Suprapubic skin (tissue), 4 donors: ENCODE results near the gene EPB41L1. TPM values are rescaled to one million over a fixed set of nuclear protein-coding genes. Genes with fewer than 3 reads are reported as not detected.

Source experiments
- DNase-seq, 2 donors: peaks; one replicate each; pipeline ENCODE4 v3.0.0-alpha.2; 2019; ENCODE audit warnings: low spot score in 2 of 2
- H3K27ac ChIP-seq: fragments of 200-600 bp; sonication (generic); one replicate; pipeline ENCODE4 v1.5.1; 2019
- H3K27me3 ChIP-seq: fragments of 200-600 bp; sonication (generic); one replicate; pipeline ENCODE4 v1.5.1; 2019
- H3K36me3 ChIP-seq: fragments of 200-600 bp; sonication (generic); one replicate; pipeline ENCODE4 v1.5.1; 2019
- H3K4me1 ChIP-seq: fragments of 200-600 bp; sonication (generic); one replicate; pipeline ENCODE4 v1.5.1; 2019
- H3K4me3 ChIP-seq: fragments of 200-600 bp; sonication (generic); one replicate; pipeline ENCODE4 v1.5.1; 2019; ENCODE audit warnings: mild to moderate bottlenecking
- H3K9me3 ChIP-seq: fragments of 200-600 bp; sonication (generic); one replicate; pipeline ENCODE4 v1.5.1; 2019
- CTCF ChIP-seq, 2 donors: fragments of 200-600 bp in 1 of 2; fragments of 450-650 bp in 1 of 2; sonication (generic) in 1 of 2; IDR thresholded peaks; one replicate each; pipeline ENCODE4 v1.5.1; 2016 to 2019; ENCODE audit warnings: antibody characterized with exemption in 2 of 2, mild to moderate bottlenecking in 1 of 2, moderate library complexity in 1 of 2
- EP300 ChIP-seq: sonication (generic); formaldehyde crosslinking; IDR thresholded peaks from one replicate; pipeline ENCODE4 v1.6.1; 2017; ENCODE audit warnings: antibody characterized with exemption
- POLR2A ChIP-seq, 2 donors: fragments of 450-650 bp; IDR thresholded peaks; one replicate each; pipeline ENCODE4 v1.6.1; 2017; ENCODE audit warnings: antibody characterized with exemption in 2 of 2, mild to moderate bottlenecking in 2 of 2, moderate library complexity in 2 of 2
- POLR2AphosphoS5 ChIP-seq, 3 donors: sonication (generic); formaldehyde crosslinking; IDR thresholded peaks; one replicate each; pipeline ENCODE4 v1.6.1; 2017; ENCODE audit warnings: antibody characterized with exemption in 3 of 3
- WGBS: methylation state at CpG from one replicate; pipeline ENCODE4 v1.1.5; 2018; 5-methylcytosine and 5-hydroxymethylcytosine counted together
- total RNA-seq, 4 donors: library from RNA; depleted of rRNA; stranded (reverse); fragments of >200 nt; gene quantifications; one replicate each; pipeline ENCODE4 v1.1.0, GENCODE V29; 2016

The EPB41L1 gene
- total RNA-seq, 4 donors from 2014 or later: 14.3 to 27.9 (median 21.4) TPM

DNA sequence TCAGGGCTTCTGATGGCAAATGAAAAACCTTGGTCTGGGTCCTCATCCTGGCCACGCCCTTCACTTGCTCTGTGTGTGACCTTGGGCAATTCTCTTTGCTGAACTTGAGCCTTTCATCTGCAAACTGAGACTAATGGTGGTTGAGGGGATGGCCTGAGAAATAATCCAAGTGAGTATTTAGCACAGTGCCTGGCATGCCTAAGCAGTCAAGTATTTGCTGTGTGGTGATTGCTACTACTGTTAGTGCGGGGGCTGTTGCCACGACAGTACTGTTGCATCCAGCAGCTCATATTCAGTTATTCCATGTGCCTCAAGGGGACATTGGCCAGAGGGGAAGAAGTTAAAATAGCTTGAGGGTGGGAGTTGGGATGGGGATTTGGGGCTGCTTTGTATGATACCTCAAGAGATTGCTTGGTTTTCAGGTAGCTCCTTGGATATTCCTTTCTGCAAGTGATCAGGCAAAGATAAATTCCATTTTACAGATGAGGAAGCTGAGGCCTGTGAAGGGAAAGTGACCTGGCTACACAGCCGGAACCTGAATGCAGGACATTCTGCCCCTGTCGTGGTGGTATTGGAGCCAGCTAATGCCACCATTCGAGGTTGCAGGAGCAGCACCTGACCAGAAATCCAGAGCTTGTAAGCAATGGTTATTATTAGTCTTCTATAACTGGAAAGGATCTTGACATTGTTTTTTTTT is 45.1 kb upstream of the EPB41L1 start:
- peaks cover 31% of the 10 kb centered on the region for H3K4me1 ChIP-seq

DNA sequence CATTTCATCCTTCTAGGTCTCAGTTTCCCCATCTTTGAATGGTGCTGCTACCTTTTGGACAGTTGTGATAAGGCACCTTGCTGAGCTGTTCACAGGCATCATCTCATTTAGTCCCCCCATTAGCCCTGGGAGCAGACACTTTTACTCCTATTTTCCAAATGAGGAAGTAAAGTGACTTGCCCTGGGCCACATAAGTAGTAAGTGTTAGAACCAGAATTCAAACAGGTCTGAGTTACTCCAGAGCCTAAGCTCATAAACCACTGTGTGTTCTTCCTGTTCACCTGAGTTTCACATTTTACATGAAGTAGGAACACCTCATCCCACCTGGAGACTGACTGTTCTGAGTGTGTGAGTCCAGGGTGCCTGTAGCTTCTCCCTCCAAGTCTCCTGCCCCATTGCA is 43.5 kb upstream of the EPB41L1 start:
- peaks cover 35% of the 10 kb centered on the region for H3K4me1 ChIP-seq
- TF ChIP-seq EP300 (no peak), POLR2AphosphoS5 (IDR thresholded peaks at IDR 0.05) (no peak), POLR2A (IDR thresholded peaks at IDR 0.05) (no peak), CTCF (IDR thresholded peaks at IDR 0.05) (no peak)
- H3K9me3 ChIP-seq: no peaks in the 10 kb centered on the region
- no peak for DNase-seq
- peak overlapping the region; percentile 77 for H3K27ac ChIP-seq
- H3K27me3 ChIP-seq: no peaks in the 10 kb centered on the region
- H3K36me3 ChIP-seq: no peaks in the 10 kb centered on the region
- no peak overlapping the region for H3K4me3 ChIP-seq

More for the DNA sequence above, 45.1 kb upstream of the EPB41L1 start:
- H3K36me3 ChIP-seq: no peaks in the 10 kb centered on the region
- DNase-seq: no peak
- no peak overlapping the region for H3K27ac ChIP-seq
- WGBS: 90% methylated on average over 6 of the region's 6 CpGs
- H3K9me3 ChIP-seq: no peaks in the 10 kb centered on the region
- no peaks in the 10 kb centered on the region for H3K27me3 ChIP-seq
- TF ChIP-seq POLR2A (IDR thresholded peaks at IDR 0.05) (no peak), POLR2AphosphoS5 (IDR thresholded peaks at IDR 0.05) (no peak), EP300 (no peak), CTCF (IDR thresholded peaks at IDR 0.05) (no peak)
- H3K4me3 ChIP-seq: no peak overlapping the region

- no peak overlapping the region for H3K4me3 ChIP-seq
- H3K9me3 ChIP-seq: no peaks in the 10 kb centered on the region
- H3K4me1 ChIP-seq: peaks cover 35% of the 10 kb centered on the region
- H3K27ac ChIP-seq: peak overlapping the region; percentile 77
- no peaks in the 10 kb centered on the region for H3K27me3 ChIP-seq
- 45% methylated on average over 6 of the region's 6 CpGs for WGBS
- DNase-seq: no peak
- no peaks in the 10 kb centered on the region for H3K36me3 ChIP-seq
- TF ChIP-seq POLR2A (IDR thresholded peaks at IDR 0.05) (no peak), CTCF (IDR thresholded peaks at IDR 0.05) (no peak), POLR2AphosphoS5 (IDR thresholded peaks at IDR 0.05) (no peak), EP300 (no peak)
Observed at GRCh38 chr20:36112112-36112511, 42.4 kb upstream of the EPB41L1 start.

GRCh38 chr20:36113036-36113435 is 41.5 kb upstream of the EPB41L1 start:
- Histone ChIP-seq H3K36me3 (no peaks in the 10 kb centered on the region), H3K27me3 (no peaks in the 10 kb centered on the region), H3K9me3 (no peaks in the 10 kb centered on the region), H3K4me3 (no peak overlapping the region), H3K27ac (peak overlapping the region; percentile 77), H3K4me1 (peaks cover 35% of the 10 kb centered on the region)
- 42% methylated on average over 5 of the region's 5 CpGs for WGBS
- TF ChIP-seq CTCF (IDR thresholded peaks at IDR 0.05) (no peak), POLR2A (IDR thresholded peaks at IDR 0.05) (no peak)
- peak in 1 of 2 donors; percentile 71 for DNase-seq

DNA sequence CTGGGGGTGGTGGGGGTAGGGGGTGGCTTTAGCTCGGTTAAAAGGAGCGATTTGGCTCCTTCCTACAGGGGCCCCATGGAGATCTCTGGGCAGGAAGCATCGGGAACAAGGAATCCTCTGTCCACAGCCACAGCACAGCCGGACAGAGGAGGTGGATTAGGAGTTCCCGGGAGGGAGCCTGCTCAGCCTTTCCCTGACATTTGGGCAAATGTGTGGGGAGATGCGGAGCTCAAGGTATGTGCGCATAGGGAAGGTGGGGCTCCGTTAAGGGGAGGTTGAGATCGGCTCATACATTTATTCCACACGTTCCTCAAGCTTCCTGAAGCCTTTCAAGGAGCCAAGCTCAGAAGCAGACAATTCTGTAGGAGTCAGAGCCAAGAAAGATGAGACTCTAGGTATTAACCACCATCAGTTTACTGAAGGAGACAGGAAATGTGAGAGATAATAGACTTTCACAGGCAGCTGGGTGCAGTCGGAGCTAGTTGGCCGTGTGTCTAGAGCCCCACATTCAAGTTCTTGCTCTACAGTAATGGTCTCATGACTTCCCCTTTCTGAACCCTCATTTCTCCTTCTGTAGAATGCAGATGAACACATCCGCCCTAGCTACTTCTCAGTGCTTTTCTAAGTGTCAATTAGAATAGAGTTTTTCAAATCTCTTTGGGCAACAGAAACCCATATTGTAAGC is 40.8 kb upstream of the EPB41L1 start:
- Histone ChIP-seq H3K36me3 (no peaks in the 10 kb centered on the region), H3K4me1 (peaks cover 35% of the 10 kb centered on the region), H3K4me3 (no peak overlapping the region), H3K9me3 (no peaks in the 10 kb centered on the region), H3K27ac (peak overlapping the region; percentile 58), H3K27me3 (no peaks in the 10 kb centered on the region)
- DNase-seq: no peak
- TF ChIP-seq POLR2A (IDR thresholded peaks at IDR 0.05) (no peak), CTCF (IDR thresholded peaks at IDR 0.05) (no peak), EP300 (no peak), POLR2AphosphoS5 (IDR thresholded peaks at IDR 0.05) (no peak)
- 25% methylated on average over 12 of the region's 13 CpGs for WGBS
